Measurements from ENCODE around the gene AKAIN1. TPM values are rescaled to one million over a fixed set of nuclear protein-coding genes. Genes with fewer than 3 reads are reported as not detected.

Gene AKAIN1
- total and polyA plus RNA-seq, 10 of the 15 experiments (the other 5 are each of a cell fraction or from before 2014, with no cell fraction given) = not detected

Other genes starting within 250 kb of the AKAIN1 start
- 11.0 and 11.2 TPM in 2 replicates for gene ZBTB14, start 98.5 kb upstream of the AKAIN1 start, total RNA-seq (2014; rRNA removed)
- 12.6 and 13.1 TPM in 2 replicates for gene ZBTB14, start 98.5 kb upstream of the AKAIN1 start, total RNA-seq (2014; rRNA removed; fragmentation: Illumina TruSeq; extraction: Trizol)
- 12.5 and 14.7 TPM in 2 replicates for gene ZBTB14, start 98.5 kb upstream of the AKAIN1 start, total RNA-seq (2021)
- gene ZBTB14, start 98.5 kb upstream of the AKAIN1 start, polyA plus RNA-seq (2011; rRNA removed) = 21.2 and 33.6 TPM in 2 replicates
- gene ZBTB14, start 98.5 kb upstream of the AKAIN1 start, polyA plus RNA-seq (2014; fragmentation: Illumina TruSeq; extraction: Trizol) = 13.5 and 19.4 TPM in 2 replicates
- 1 to 10 TPM; 4.4 to 4.8 TPM for gene ZBTB14, start 98.5 kb upstream of the AKAIN1 start, polyA plus RNA-seq (2014; fragmentation: Nextera tagmentation; extraction: Ambion mirVana)
- 7.7 and 9.1 TPM in 2 replicates for gene ZBTB14, start 98.5 kb upstream of the AKAIN1 start, polyA plus RNA-seq (2014; rRNA removed)
- gene ZBTB14, start 98.5 kb upstream of the AKAIN1 start, polyA plus RNA-seq (2016; fragmentation: Nextera tagmentation; extraction: Ambion mirVana) = 10 to 100 TPM; 10.3 to 11.0 TPM

Data from GM12878 (cell line).